GM23338 (cell line): Measurements from ENCODE around the gene SPATA20.

Experiments
- EZH2 ChIP-seq: fragments of 200-600 bp; sonication (generic); IDR thresholded peaks from one replicate; pipeline ENCODE4 v1.8.0; 2017; ENCODE audit warnings: antibody characterized with exemption, mild to moderate bottlenecking, low read depth; ENCODE audit not compliant: unreplicated experiment
- EZH2phosphoT487 ChIP-seq: fragments of 200-600 bp; sonication (generic); IDR thresholded peaks from one replicate; pipeline ENCODE4 v1.8.1; 2018; ENCODE audit warnings: antibody characterized with exemption; ENCODE audit not compliant: unreplicated experiment
- JUNB ChIP-seq: IDR thresholded peaks from one replicate; pipeline ENCODE4 v1.6.1; 2016; ENCODE audit warnings: antibody characterized with exemption; ENCODE audit not compliant: unreplicated experiment
- POLR2AphosphoS5 ChIP-seq: IDR thresholded peaks from 2 replicates; pipeline ENCODE4 v1.6.1; 2016; ENCODE audit warnings: antibody characterized with exemption, low read depth
- ZNF114 ChIP-seq: fragments of 250-450 bp; sonication (Bioruptor Pico); IDR thresholded peaks from 2 replicates; pipeline ENCODE4 v1.5.0; 2020; ENCODE audit warnings: mild to moderate bottlenecking, moderate library complexity
- TF ChIP-seq, protein P1 (sequence below), 2 experiments: fragments of 200-600 bp in 1 of 2; sonication (generic) in 1 of 2; conservative IDR thresholded peaks; 2 replicates each; pipeline versions ENCODE4 v1.5.1 to v1.6.1; 2016 to 2017; ENCODE audit warnings: antibody characterized with exemption in 2 of 2, low read depth in 2 of 2, mild to moderate bottlenecking in 2 of 2, moderate library complexity in 1 of 2
- TF ChIP-seq, protein P2 (sequence below): IDR thresholded peaks from one replicate; pipeline ENCODE4 v1.6.1; 2018; ENCODE audit warnings: antibody characterized with exemption; ENCODE audit not compliant: unreplicated experiment
- TF ChIP-seq, protein P3 (sequence below): IDR thresholded peaks from 2 replicates; pipeline ENCODE4 v1.6.1; 2016; ENCODE audit warnings: antibody characterized with exemption

DNA sequence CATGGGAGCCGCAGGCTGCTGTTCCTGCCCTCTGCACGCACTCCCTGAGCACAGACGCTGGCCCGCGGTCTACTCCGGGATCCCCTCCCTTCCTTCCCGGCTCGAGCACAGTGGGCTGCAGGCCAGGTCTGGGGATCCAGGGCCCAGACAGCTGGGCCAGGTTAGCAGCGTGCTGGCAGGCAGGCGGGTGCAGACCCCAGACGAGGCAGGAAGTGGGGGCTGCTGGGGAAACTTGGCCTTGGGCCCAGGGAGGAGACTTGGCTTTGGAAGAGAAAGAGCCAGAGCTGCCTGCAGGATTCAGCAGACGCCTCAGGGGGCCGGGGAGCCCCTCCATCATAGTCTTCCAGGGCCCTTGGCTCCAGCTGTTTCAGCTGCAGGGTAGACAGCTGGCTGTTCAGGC lies 57.5 kb downstream of the SPATA20 start:
- TF ChIP-seq EZH2 (no peak), POLR2AphosphoS5 (no peak), JUNB (no peak), ZNF114 (CRISPR knock-in tag) (no peak), EZH2phosphoT487 (no peak)
- TF ChIP-seq, protein P1, sequence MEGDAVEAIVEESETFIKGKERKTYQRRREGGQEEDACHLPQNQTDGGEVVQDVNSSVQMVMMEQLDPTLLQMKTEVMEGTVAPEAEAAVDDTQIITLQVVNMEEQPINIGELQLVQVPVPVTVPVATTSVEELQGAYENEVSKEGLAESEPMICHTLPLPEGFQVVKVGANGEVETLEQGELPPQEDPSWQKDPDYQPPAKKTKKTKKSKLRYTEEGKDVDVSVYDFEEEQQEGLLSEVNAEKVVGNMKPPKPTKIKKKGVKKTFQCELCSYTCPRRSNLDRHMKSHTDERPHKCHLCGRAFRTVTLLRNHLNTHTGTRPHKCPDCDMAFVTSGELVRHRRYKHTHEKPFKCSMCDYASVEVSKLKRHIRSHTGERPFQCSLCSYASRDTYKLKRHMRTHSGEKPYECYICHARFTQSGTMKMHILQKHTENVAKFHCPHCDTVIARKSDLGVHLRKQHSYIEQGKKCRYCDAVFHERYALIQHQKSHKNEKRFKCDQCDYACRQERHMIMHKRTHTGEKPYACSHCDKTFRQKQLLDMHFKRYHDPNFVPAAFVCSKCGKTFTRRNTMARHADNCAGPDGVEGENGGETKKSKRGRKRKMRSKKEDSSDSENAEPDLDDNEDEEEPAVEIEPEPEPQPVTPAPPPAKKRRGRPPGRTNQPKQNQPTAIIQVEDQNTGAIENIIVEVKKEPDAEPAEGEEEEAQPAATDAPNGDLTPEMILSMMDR (conservative IDR thresholded peaks at IDR 0.05; ENCODE audit: low read depth in 2 of 2) = no peak
- TF ChIP-seq, protein P2, sequence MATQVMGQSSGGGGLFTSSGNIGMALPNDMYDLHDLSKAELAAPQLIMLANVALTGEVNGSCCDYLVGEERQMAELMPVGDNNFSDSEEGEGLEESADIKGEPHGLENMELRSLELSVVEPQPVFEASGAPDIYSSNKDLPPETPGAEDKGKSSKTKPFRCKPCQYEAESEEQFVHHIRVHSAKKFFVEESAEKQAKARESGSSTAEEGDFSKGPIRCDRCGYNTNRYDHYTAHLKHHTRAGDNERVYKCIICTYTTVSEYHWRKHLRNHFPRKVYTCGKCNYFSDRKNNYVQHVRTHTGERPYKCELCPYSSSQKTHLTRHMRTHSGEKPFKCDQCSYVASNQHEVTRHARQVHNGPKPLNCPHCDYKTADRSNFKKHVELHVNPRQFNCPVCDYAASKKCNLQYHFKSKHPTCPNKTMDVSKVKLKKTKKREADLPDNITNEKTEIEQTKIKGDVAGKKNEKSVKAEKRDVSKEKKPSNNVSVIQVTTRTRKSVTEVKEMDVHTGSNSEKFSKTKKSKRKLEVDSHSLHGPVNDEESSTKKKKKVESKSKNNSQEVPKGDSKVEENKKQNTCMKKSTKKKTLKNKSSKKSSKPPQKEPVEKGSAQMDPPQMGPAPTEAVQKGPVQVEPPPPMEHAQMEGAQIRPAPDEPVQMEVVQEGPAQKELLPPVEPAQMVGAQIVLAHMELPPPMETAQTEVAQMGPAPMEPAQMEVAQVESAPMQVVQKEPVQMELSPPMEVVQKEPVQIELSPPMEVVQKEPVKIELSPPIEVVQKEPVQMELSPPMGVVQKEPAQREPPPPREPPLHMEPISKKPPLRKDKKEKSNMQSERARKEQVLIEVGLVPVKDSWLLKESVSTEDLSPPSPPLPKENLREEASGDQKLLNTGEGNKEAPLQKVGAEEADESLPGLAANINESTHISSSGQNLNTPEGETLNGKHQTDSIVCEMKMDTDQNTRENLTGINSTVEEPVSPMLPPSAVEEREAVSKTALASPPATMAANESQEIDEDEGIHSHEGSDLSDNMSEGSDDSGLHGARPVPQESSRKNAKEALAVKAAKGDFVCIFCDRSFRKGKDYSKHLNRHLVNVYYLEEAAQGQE = no peak
- TF ChIP-seq, protein P3, sequence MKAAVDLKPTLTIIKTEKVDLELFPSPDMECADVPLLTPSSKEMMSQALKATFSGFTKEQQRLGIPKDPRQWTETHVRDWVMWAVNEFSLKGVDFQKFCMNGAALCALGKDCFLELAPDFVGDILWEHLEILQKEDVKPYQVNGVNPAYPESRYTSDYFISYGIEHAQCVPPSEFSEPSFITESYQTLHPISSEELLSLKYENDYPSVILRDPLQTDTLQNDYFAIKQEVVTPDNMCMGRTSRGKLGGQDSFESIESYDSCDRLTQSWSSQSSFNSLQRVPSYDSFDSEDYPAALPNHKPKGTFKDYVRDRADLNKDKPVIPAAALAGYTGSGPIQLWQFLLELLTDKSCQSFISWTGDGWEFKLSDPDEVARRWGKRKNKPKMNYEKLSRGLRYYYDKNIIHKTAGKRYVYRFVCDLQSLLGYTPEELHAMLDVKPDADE = no peak
